ENCODE data around the gene CAMK2D. TPM values are rescaled to one million over a fixed set of nuclear protein-coding genes. Genes with fewer than 3 reads are reported as not detected.
"Not testable (repeated sequence)": the region's sequence is repeated elsewhere in the genome, so short reads cannot be mapped to it uniquely, and the experiment has no call there.

The CAMK2D gene
- total RNA-seq, 1 experiment from 2014 or later, result 32.1 TPM

- no peak overlapping the region for H3K27ac Mint-ChIP-seq (ENCODE audit: low read depth, unreplicated experiment)
- no peak for DNase-seq (ENCODE audit: unreplicated experiment)
- no peaks in the 10 kb centered on the region for H3K27me3 Mint-ChIP-seq (ENCODE audit: insufficient read depth, unreplicated experiment)
- ChIA-PET POLR2A (no interaction called here), CTCF (no interaction called here)
- TF ChIP-seq CTCF (IDR thresholded peaks at IDR 0.05; ENCODE audit: unreplicated experiment), result no peak
- intact Hi-C loops (cut with micrococcal nuclease), result no loop called here
- no peaks in the 10 kb centered on the region for H3K4me1 Mint-ChIP-seq (ENCODE audit: insufficient read depth, unreplicated experiment)
- H3K36me3 Mint-ChIP-seq (ENCODE audit: insufficient read depth, unreplicated experiment), result no peaks in the 10 kb centered on the region
- no peak overlapping the region for H3K4me3 Mint-ChIP-seq (ENCODE audit: unreplicated experiment)
- no peaks in the 10 kb centered on the region for H3K9me3 Mint-ChIP-seq (ENCODE audit: unreplicated experiment)
- BruUV-seq (replicated peaks), result no TSS peak
Measured at GRCh38 chr4:113801882-113802281, 40.3 kb upstream of the CAMK2D start.

- DNase-seq (ENCODE audit: unreplicated experiment); H3K27ac Mint-ChIP-seq (ENCODE audit: low read depth, unreplicated experiment); intact Hi-C loops (cut with micrococcal nuclease); H3K4me1 Mint-ChIP-seq (ENCODE audit: insufficient read depth, unreplicated experiment); H3K27me3 Mint-ChIP-seq (ENCODE audit: insufficient read depth, unreplicated experiment); H3K4me3 Mint-ChIP-seq (ENCODE audit: unreplicated experiment); POLR2A ChIA-PET; BruUV-seq (replicated peaks); H3K36me3 Mint-ChIP-seq (ENCODE audit: insufficient read depth, unreplicated experiment): not testable (repeated sequence)
- CTCF ChIA-PET, result interaction anchor here (0.7 kb wide), 1 partner anchor 228 kb away, joined by 3 read pairs; no protein-coding TSS in a partner anchor
- H3K9me3 Mint-ChIP-seq (ENCODE audit: unreplicated experiment), result peaks cover 15% of the 10 kb centered on the region
Measured at GRCh38 chr4:113796381-113796780, 34.8 kb upstream of the CAMK2D start.

- H3K36me3 Mint-ChIP-seq (ENCODE audit: insufficient read depth, unreplicated experiment), result no peaks in the 10 kb centered on the region
- intact Hi-C loops (cut with micrococcal nuclease), result no loop called here
- H3K4me3 Mint-ChIP-seq (ENCODE audit: unreplicated experiment), result no peak overlapping the region
- no peaks in the 10 kb centered on the region for H3K27me3 Mint-ChIP-seq (ENCODE audit: insufficient read depth, unreplicated experiment)
- ChIA-PET CTCF (no interaction called here), POLR2A (no interaction called here)
- peaks cover 16% of the 10 kb centered on the region for H3K9me3 Mint-ChIP-seq (ENCODE audit: unreplicated experiment)
- no TSS peak for BruUV-seq (replicated peaks)
- DNase-seq (ENCODE audit: unreplicated experiment), result no peak
- H3K27ac Mint-ChIP-seq (ENCODE audit: low read depth, unreplicated experiment), result no peak overlapping the region
- TF ChIP-seq CTCF (IDR thresholded peaks at IDR 0.05; ENCODE audit: unreplicated experiment), result no peak
- no peaks in the 10 kb centered on the region for H3K4me1 Mint-ChIP-seq (ENCODE audit: insufficient read depth, unreplicated experiment)
Measured at GRCh38 chr4:113790478-113790877, 28.9 kb upstream of the CAMK2D start.

GRCh38 chr4:113788888-113789287 is 27.4 kb upstream of the CAMK2D start:
- intact Hi-C loops (cut with micrococcal nuclease), result no loop called here
- Mint-ChIP-seq H3K27me3 (ENCODE audit: insufficient read depth, unreplicated experiment) (no peaks in the 10 kb centered on the region), H3K9me3 (ENCODE audit: unreplicated experiment) (peaks cover 14% of the 10 kb centered on the region), H3K4me3 (ENCODE audit: unreplicated experiment) (no peak overlapping the region), H3K36me3 (ENCODE audit: insufficient read depth, unreplicated experiment) (no peaks in the 10 kb centered on the region), H3K27ac (ENCODE audit: low read depth, unreplicated experiment) (no peak overlapping the region), H3K4me1 (ENCODE audit: insufficient read depth, unreplicated experiment) (peaks cover 12% of the 10 kb centered on the region)
- TF ChIP-seq CTCF (IDR thresholded peaks at IDR 0.05; ENCODE audit: unreplicated experiment), result no peak
- CTCF ChIA-PET, result interaction anchor here (0.7 kb wide), 2 partner anchors 97 to 162 kb away, joined by 3 read pairs; no protein-coding TSS in a partner anchor
- no peak for DNase-seq (ENCODE audit: unreplicated experiment)
- POLR2A ChIA-PET, result no interaction called here
- BruUV-seq (replicated peaks), result no TSS peak

GRCh38 chr4:113785781-113786180 is 24.2 kb upstream of the CAMK2D start:
- no peak for DNase-seq (ENCODE audit: unreplicated experiment)
- no peak for TF ChIP-seq CTCF (IDR thresholded peaks at IDR 0.05; ENCODE audit: unreplicated experiment)
- Mint-ChIP-seq H3K4me3 (ENCODE audit: unreplicated experiment) (no peak overlapping the region), H3K4me1 (ENCODE audit: insufficient read depth, unreplicated experiment) (peaks cover 20% of the 10 kb centered on the region), H3K27me3 (ENCODE audit: insufficient read depth, unreplicated experiment) (no peaks in the 10 kb centered on the region), H3K27ac (ENCODE audit: low read depth, unreplicated experiment) (no peak overlapping the region), H3K36me3 (ENCODE audit: insufficient read depth, unreplicated experiment) (no peaks in the 10 kb centered on the region), H3K9me3 (ENCODE audit: unreplicated experiment) (no peaks in the 10 kb centered on the region)
- ChIA-PET POLR2A (interaction anchor here (1.0 to 2.0 kb wide), 2 partner anchors 13 to 97 kb away, joined by 3 to 4 read pairs; no protein-coding TSS in a partner anchor), CTCF (interaction anchor here (1.1 kb wide), 1 partner anchor 592 kb away, joined by 4 read pairs; no protein-coding TSS in a partner anchor)
- intact Hi-C loops (cut with micrococcal nuclease), result loop anchor here (2.0 kb wide), 1 partner anchor 593 kb away; no protein-coding TSS in a partner anchor
- BruUV-seq (replicated peaks), result no TSS peak

Data from MCF 10A (cell line).